ENCODE results near the gene NLRP1. TPM values are rescaled to one million over a fixed set of nuclear protein-coding genes. Genes with fewer than 3 reads are reported as not detected.

The NLRP1 gene
- total RNA-seq, 4 donors from 2014 or later: 7.6 to 21.8 (median 13.7) TPM

DNA sequence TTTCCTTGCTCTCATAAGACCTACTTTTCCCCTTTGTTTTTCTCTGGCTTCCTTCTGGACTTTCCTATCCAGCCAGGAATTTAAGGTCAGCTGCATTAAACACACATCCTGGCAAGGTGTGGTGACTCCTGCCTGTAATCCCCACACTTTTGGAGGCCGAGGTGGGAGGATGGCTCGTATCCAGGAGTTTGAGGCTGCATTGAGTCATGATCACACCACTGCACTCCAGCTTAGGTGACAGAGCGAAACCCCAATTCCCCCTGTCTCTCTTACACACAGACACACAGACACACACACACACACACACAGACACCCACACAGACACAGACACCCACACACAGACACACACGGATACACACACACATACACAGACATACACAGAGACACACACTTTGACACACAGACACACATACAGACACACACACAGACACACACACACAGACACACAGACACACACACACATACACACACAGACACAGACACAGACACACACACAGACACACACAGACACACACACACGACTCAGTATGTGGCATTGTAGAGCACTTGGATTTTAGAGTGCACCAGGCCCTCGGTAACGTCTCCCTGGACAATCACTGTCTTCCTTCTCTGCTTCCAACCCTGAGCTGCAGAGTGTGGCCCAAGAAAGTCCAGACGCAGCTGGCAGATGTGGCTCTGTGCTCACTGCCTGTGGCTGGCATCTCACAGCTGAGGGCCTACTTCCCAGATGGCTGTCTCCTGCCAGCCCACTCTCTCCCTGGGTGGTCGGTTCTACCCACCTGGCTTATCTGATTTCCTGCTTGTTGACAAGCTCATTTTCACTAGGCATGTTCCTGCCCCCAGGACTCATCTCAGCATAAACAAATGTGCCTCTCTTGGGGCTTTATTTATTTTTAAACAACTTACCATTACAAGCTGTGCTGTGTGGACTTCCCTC, 39.0 kb downstream of the NLRP1 start:
- intact Hi-C loops (cut with DNase I; ENCODE audit: low total_unique reads) (no loop called here), in situ Hi-C loops (cut with MboI; ENCODE audit: low pct_ligation_motif_present in 1 of 4, low pct_unique_long_range_greater_than_20kb in 1 of 4, low sequenced_read_pairs in 3 of 4) (no loop called here)
- no peaks in the 10 kb centered on the region for H3K36me3 ChIP-seq
- no peak for DNase-seq
- WGBS, 2 donors (ENCODE audit: low coverage in 1 of 2): 17 to 69% methylated on average over 1 to 9 of the region's 9 CpGs
- H3K27me3 ChIP-seq: no peaks in the 10 kb centered on the region
- TF ChIP-seq, protein P1, sequence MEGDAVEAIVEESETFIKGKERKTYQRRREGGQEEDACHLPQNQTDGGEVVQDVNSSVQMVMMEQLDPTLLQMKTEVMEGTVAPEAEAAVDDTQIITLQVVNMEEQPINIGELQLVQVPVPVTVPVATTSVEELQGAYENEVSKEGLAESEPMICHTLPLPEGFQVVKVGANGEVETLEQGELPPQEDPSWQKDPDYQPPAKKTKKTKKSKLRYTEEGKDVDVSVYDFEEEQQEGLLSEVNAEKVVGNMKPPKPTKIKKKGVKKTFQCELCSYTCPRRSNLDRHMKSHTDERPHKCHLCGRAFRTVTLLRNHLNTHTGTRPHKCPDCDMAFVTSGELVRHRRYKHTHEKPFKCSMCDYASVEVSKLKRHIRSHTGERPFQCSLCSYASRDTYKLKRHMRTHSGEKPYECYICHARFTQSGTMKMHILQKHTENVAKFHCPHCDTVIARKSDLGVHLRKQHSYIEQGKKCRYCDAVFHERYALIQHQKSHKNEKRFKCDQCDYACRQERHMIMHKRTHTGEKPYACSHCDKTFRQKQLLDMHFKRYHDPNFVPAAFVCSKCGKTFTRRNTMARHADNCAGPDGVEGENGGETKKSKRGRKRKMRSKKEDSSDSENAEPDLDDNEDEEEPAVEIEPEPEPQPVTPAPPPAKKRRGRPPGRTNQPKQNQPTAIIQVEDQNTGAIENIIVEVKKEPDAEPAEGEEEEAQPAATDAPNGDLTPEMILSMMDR (IDR thresholded peaks at IDR 0.05): no peak
- no peak for TF ChIP-seq POLR2A (IDR thresholded peaks at IDR 0.05)
- TF ChIP-seq EP300 (IDR thresholded peaks at IDR 0.05; ENCODE audit: low read depth): no peak
- no peak for TF ChIP-seq POLR2AphosphoS5 (IDR thresholded peaks at IDR 0.05)
- no peak overlapping the region for H3K27ac ChIP-seq
- H3K9me3 ChIP-seq: no peaks in the 10 kb centered on the region
- no peak overlapping the region for H3K4me3 ChIP-seq
- no peaks in the 10 kb centered on the region for H3K4me1 ChIP-seq

DNA sequence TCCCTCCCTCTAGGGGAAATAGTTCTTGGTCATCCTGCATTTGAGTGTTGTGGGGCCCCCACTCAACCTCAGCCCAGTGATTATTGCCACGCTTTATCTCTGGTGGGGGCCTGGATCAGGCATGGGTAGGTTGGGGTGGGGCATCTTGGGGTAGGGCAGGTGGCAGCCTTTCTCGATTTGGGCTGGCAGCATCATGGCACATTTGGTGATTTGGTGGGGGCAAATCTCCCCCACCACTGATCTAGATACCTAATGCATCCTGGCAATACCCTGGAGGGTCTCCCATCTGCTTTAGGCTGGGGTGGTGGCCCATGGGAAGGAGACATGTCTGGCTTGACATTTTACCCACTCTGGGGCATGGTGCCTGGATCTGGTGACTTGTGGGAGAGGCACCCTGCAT, 40.2 kb downstream of the NLRP1 start:
- TF ChIP-seq, protein P1 (IDR thresholded peaks at IDR 0.05): no peak
- TF ChIP-seq POLR2A (IDR thresholded peaks at IDR 0.05): no peak
- no peak for TF ChIP-seq EP300 (IDR thresholded peaks at IDR 0.05; ENCODE audit: low read depth)
- no peak for TF ChIP-seq POLR2AphosphoS5 (IDR thresholded peaks at IDR 0.05)
- no peak for DNase-seq

DNA sequence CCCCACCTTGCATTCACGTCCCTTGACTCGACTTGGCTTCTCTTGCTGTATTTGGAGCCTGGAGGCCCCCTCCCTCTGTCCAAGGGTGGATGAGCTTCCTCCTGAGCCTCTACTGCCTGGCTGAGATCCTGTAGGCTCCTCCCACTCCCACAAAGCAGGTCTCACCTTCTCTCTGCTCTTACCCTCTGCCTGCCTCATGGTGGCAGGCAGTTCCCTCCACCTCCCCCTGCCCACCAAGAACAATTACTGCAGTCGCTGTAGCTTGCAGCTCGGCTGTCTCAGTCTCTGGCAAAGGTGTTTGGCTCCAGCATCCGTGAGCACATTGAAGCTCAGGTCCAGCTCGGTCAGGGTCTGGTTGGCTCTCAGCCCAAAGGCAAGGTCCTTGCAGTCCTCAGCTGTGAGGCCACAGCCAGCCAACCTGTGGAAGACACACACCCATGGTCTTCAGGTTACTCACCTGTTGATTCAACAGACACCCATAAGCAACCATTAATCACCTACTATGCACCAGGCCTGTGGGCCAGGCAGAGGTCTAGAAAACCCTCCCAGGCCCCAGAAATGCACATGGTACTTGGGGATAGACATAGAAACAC, 42.6 kb downstream of the NLRP1 start:
- H3K27me3 ChIP-seq: no peaks in the 10 kb centered on the region
- DNase-seq: no peak
- TF ChIP-seq, protein P1 (IDR thresholded peaks at IDR 0.05): no peak
- TF ChIP-seq POLR2A (IDR thresholded peaks at IDR 0.05) (no peak), POLR2AphosphoS5 (IDR thresholded peaks at IDR 0.05) (no peak), EP300 (IDR thresholded peaks at IDR 0.05; ENCODE audit: low read depth) (no peak)
- no peaks in the 10 kb centered on the region for H3K36me3 ChIP-seq
- intact Hi-C loops (cut with DNase I; ENCODE audit: low total_unique reads): no loop called here
- H3K9me3 ChIP-seq: no peaks in the 10 kb centered on the region
- no peaks in the 10 kb centered on the region for H3K4me1 ChIP-seq
- no peak overlapping the region for H3K27ac ChIP-seq
- no peak overlapping the region for H3K4me3 ChIP-seq
- in situ Hi-C loops (cut with MboI; ENCODE audit: low pct_ligation_motif_present in 1 of 4, low pct_unique_long_range_greater_than_20kb in 1 of 4, low sequenced_read_pairs in 3 of 4): no loop called here
- WGBS, 2 donors (ENCODE audit: low coverage in 1 of 2): 72% methylated on average over 6 of the region's 6 CpGs; no CpG with 5 or more reads in 1 of the 2 donors

More for the DNA sequence above, 40.2 kb downstream of the NLRP1 start:
- intact Hi-C loops (cut with DNase I; ENCODE audit: low total_unique reads) (no loop called here), in situ Hi-C loops (cut with MboI; ENCODE audit: low pct_ligation_motif_present in 1 of 4, low pct_unique_long_range_greater_than_20kb in 1 of 4, low sequenced_read_pairs in 3 of 4) (no loop called here)
- Histone ChIP-seq H3K36me3 (no peaks in the 10 kb centered on the region), H3K9me3 (no peaks in the 10 kb centered on the region), H3K4me3 (no peak overlapping the region), H3K27me3 (no peaks in the 10 kb centered on the region), H3K4me1 (no peaks in the 10 kb centered on the region), H3K27ac (no peak overlapping the region)
- WGBS, 2 donors (ENCODE audit: low coverage in 1 of 2): 92% methylated on average over 1 of the region's 2 CpGs; no CpG with 5 or more reads in 1 of the 2 donors

DNA sequence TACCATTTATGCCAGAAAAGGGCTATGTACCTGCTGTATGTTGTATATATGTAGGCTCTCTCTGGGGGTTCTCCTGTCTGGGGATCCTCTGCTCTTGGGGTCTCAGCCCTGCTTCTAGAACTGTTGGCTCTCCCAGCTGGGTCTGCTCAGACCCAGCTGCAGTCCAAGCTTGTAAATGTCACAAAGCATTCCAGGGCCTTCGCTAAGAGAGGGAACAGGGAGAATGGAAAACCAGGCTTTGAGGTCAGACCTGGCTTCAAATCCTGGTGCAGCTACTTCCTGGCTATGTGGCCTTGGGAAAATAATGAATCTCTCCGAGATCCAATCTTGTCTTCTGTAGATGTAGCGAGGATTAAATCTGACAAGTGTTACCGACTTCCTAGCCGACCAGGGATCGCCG, 44.0 kb downstream of the NLRP1 start:
- intact Hi-C loops (cut with DNase I; ENCODE audit: low total_unique reads): no loop called here

More for the DNA sequence above, 44.0 kb downstream of the NLRP1 start:
- Histone ChIP-seq H3K27ac (no peak overlapping the region), H3K36me3 (no peaks in the 10 kb centered on the region), H3K4me3 (no peak overlapping the region), H3K4me1 (no peaks in the 10 kb centered on the region), H3K27me3 (no peaks in the 10 kb centered on the region), H3K9me3 (no peaks in the 10 kb centered on the region)
- DNase-seq: no peak
- TF ChIP-seq, protein P1 (IDR thresholded peaks at IDR 0.05): no peak
- no peak for TF ChIP-seq EP300 (IDR thresholded peaks at IDR 0.05; ENCODE audit: low read depth)
- TF ChIP-seq POLR2AphosphoS5 (IDR thresholded peaks at IDR 0.05): no peak
- no peak for TF ChIP-seq POLR2A (IDR thresholded peaks at IDR 0.05)
- WGBS, 2 donors (ENCODE audit: low coverage in 1 of 2): 85% methylated on average over 7 of the region's 7 CpGs; no CpG with 5 or more reads in 1 of the 2 donors
- in situ Hi-C loops (cut with MboI; ENCODE audit: low pct_ligation_motif_present in 1 of 4, low pct_unique_long_range_greater_than_20kb in 1 of 4, low sequenced_read_pairs in 3 of 4): no loop called here
